Measurements from ENCODE around the gene ADARB2. TPM values are rescaled to one million over a fixed set of nuclear protein-coding genes. Genes with fewer than 3 reads are reported as not detected.
"Not testable (repeated sequence)": the region's sequence is repeated elsewhere in the genome, so short reads cannot be mapped to it uniquely, and the experiment has no call there.

Gene ADARB2
- total RNA-seq, 1 donor from 2014 or later, result 0.37 TPM

GRCh38 chr10:1401071-1401965, 336.0 kb downstream of the ADARB2 start:
- intact Hi-C loops (cut with micrococcal nuclease), result no loop called here

GRCh38 chr10:1400101-1401070, 336.9 kb downstream of the ADARB2 start:
- intact Hi-C loops (cut with micrococcal nuclease), result no loop called here

- intact Hi-C loops (cut with micrococcal nuclease), result no loop called here
Measured at GRCh38 chr10:1399431-1400100, 337.8 kb downstream of the ADARB2 start.

GRCh38 chr10:1398626-1399410, 338.5 kb downstream of the ADARB2 start:
- intact Hi-C loops (cut with micrococcal nuclease), result no loop called here

GRCh38 chr10:1398116-1398515, 339.2 kb downstream of the ADARB2 start:
- intact Hi-C loops (cut with micrococcal nuclease), result not testable (repeated sequence)

- intact Hi-C loops (cut with micrococcal nuclease), result no loop called here
Measured at GRCh38 chr10:1396297-1396635, 341.1 kb downstream of the ADARB2 start.

GRCh38 chr10:1395481-1396296, 341.6 kb downstream of the ADARB2 start:
- intact Hi-C loops (cut with micrococcal nuclease), result no loop called here

GRCh38 chr10:1395025-1395480, 342.3 kb downstream of the ADARB2 start:
- intact Hi-C loops (cut with micrococcal nuclease), result no loop called here

- intact Hi-C loops (cut with micrococcal nuclease), result no loop called here
Measured at GRCh38 chr10:1394155-1394912, 343.0 kb downstream of the ADARB2 start.

- intact Hi-C loops (cut with micrococcal nuclease), result no loop called here
Measured at GRCh38 chr10:1393481-1393880, 343.8 kb downstream of the ADARB2 start.

- intact Hi-C loops (cut with micrococcal nuclease), result no loop called here
Measured at GRCh38 chr10:1392127-1392526, 345.2 kb downstream of the ADARB2 start.

- intact Hi-C loops (cut with micrococcal nuclease), result no loop called here
Measured at GRCh38 chr10:1390200-1390599, 347.1 kb downstream of the ADARB2 start.

- intact Hi-C loops (cut with micrococcal nuclease), result no loop called here
Measured at GRCh38 chr10:1384026-1384425, 353.3 kb downstream of the ADARB2 start.

GRCh38 chr10:1382711-1383110, 354.6 kb downstream of the ADARB2 start:
- intact Hi-C loops (cut with micrococcal nuclease), result no loop called here

- intact Hi-C loops (cut with micrococcal nuclease), result no loop called here
Measured at GRCh38 chr10:1381339-1381738, 356.0 kb downstream of the ADARB2 start.

GRCh38 chr10:1380088-1380671, 357.1 kb downstream of the ADARB2 start:
- intact Hi-C loops (cut with micrococcal nuclease), result no loop called here

GRCh38 chr10:1379601-1380000, 357.7 kb downstream of the ADARB2 start:
- intact Hi-C loops (cut with micrococcal nuclease), result no loop called here

GRCh38 chr10:1378473-1378872, 358.9 kb downstream of the ADARB2 start:
- intact Hi-C loops (cut with micrococcal nuclease), result no loop called here
